Colonic mucosa (tissue), 4 donors: Measurements from ENCODE around the gene MC4R. TPM values are rescaled to one million over a fixed set of nuclear protein-coding genes. Genes with fewer than 3 reads are reported as not detected.
A peak's percentile ranks its signal among the peaks of the same experiment; 100 is the strongest.

Experiments used
- DNase-seq: peaks from one replicate; pipeline ENCODE4 v3.0.0-alpha.2; 2020
- H3K27ac ChIP-seq: fragments of 200-600 bp; one replicate; pipeline ENCODE4 v1.8.0; 2021
- H3K27me3 ChIP-seq: fragments of 200-600 bp; one replicate; pipeline ENCODE4 v1.8.0; 2021
- H3K36me3 ChIP-seq: fragments of 200-600 bp; one replicate; pipeline ENCODE4 v1.8.0; 2021
- H3K4me1 ChIP-seq: fragments of 200-600 bp; one replicate; pipeline ENCODE4 v1.8.0; 2021; ENCODE audit warnings: mild to moderate bottlenecking
- H3K4me3 ChIP-seq: fragments of 200-600 bp; one replicate; pipeline ENCODE4 v1.8.0; 2021
- H3K9ac ChIP-seq, 2 donors: one replicate each; pipeline ENCODE4 v1.7.0; 2013; ENCODE audit warnings: control low read depth in 2 of 2, low read depth in 2 of 2, low read length in 2 of 2
- H3K9me3 ChIP-seq: fragments of 200-600 bp; one replicate; pipeline ENCODE4 v1.8.0; 2021
- CTCF ChIP-seq: fragments of 200-600 bp; IDR thresholded peaks from one replicate; pipeline ENCODE4 v1.8.0; 2022; ENCODE audit warnings: antibody characterized with exemption, mild to moderate bottlenecking
- intact Hi-C: fragments of 100-400 bp; cut with DNase I; formaldehyde crosslinking; loops from one replicate; pipeline ENCODE4 v1.14.1; 2022
- total RNA-seq, 2 donors: library from RNA; stranded (reverse); fragmentation: NEBNext Ultra II Directional in 1 of 2; extraction: Animal tissue kit (Norgen Biotek cat#: 25700) in 1 of 2; gene quantifications; one replicate each; pipeline ENCODE4 v1.2.1, GENCODE V29; 2021
- donor health status: healthy.
- donor health status: DM: no; HTN: no; CAD: no.
- donor health status: DM: no; HTN: no; CAD: no.

MC4R gene
- total RNA-seq, 2 donors from 2014 or later = not detected

GRCh38 chr18:60350941-60351340 is 21.6 kb downstream of the MC4R start:
- intact Hi-C loops = no loop called here
- Histone ChIP-seq H3K36me3 (no peaks in the 10 kb centered on the region), H3K9ac (no peak overlapping the region), H3K27ac (no peak overlapping the region), H3K4me3 (no peak overlapping the region), H3K27me3 (no peaks in the 10 kb centered on the region), H3K9me3 (no peaks in the 10 kb centered on the region), H3K4me1 (no peaks in the 10 kb centered on the region)
- no peak for DNase-seq
- TF ChIP-seq CTCF = no peak

- Histone ChIP-seq H3K27ac (no peak overlapping the region), H3K9ac (no peak overlapping the region), H3K27me3 (no peaks in the 10 kb centered on the region), H3K9me3 (no peaks in the 10 kb centered on the region), H3K36me3 (no peaks in the 10 kb centered on the region), H3K4me1 (no peaks in the 10 kb centered on the region), H3K4me3 (no peak overlapping the region)
- no peak for TF ChIP-seq CTCF
- no peak for DNase-seq
- intact Hi-C loops = no loop called here
These were observed 22.4 kb downstream of the MC4R start for GRCh38 chr18:60350150-60350549.

- Histone ChIP-seq H3K27ac (no peak overlapping the region), H3K4me3 (no peak overlapping the region), H3K36me3 (no peaks in the 10 kb centered on the region), H3K4me1 (no peaks in the 10 kb centered on the region), H3K9ac (no peak overlapping the region), H3K9me3 (no peaks in the 10 kb centered on the region), H3K27me3 (no peaks in the 10 kb centered on the region)
- no peak for TF ChIP-seq CTCF
- DNase-seq = no peak
- intact Hi-C loops = no loop called here
These were observed 25.0 kb downstream of the MC4R start for GRCh38 chr18:60347526-60348045.

GRCh38 chr18:60339018-60339417 is 33.6 kb downstream of the MC4R start:
- Histone ChIP-seq H3K4me1 (no peaks in the 10 kb centered on the region), H3K27me3 (no peaks in the 10 kb centered on the region), H3K27ac (no peak overlapping the region), H3K36me3 (no peaks in the 10 kb centered on the region), H3K4me3 (no peak overlapping the region), H3K9me3 (no peaks in the 10 kb centered on the region), H3K9ac (no peak overlapping the region)
- DNase-seq = no peak
- no peak for TF ChIP-seq CTCF
- intact Hi-C loops = no loop called here

- Histone ChIP-seq H3K4me3 (no peak overlapping the region), H3K27ac (no peak overlapping the region), H3K36me3 (no peaks in the 10 kb centered on the region), H3K9me3 (no peaks in the 10 kb centered on the region), H3K27me3 (no peaks in the 10 kb centered on the region), H3K4me1 (no peaks in the 10 kb centered on the region), H3K9ac (no peak overlapping the region)
- intact Hi-C loops = no loop called here
- TF ChIP-seq CTCF = no peak
- DNase-seq = peak; percentile 16
These were observed 40.7 kb downstream of the MC4R start for GRCh38 chr18:60331890-60332289.
